HTR-8/SVneo (cell line): Measurements from ENCODE around the gene GOLGA6L7.
"Not testable (repeated sequence)": the region's sequence is repeated elsewhere in the genome, so short reads cannot be mapped to it uniquely, and the experiment has no call there.

Experiments
- DNase-seq: peaks from one replicate; pipeline ENCODE4 v3.0.0; 2011; ENCODE audit warnings: low spot score, mixed read lengths; ENCODE audit not compliant: insufficient read length
- FAIRE-seq: peaks from 2 replicates; lab custom pipeline; 2011; peaks lifted over from hg19 to GRCh38; lab: Jason Lieb, UNC

Gene GOLGA6L7

DNA sequence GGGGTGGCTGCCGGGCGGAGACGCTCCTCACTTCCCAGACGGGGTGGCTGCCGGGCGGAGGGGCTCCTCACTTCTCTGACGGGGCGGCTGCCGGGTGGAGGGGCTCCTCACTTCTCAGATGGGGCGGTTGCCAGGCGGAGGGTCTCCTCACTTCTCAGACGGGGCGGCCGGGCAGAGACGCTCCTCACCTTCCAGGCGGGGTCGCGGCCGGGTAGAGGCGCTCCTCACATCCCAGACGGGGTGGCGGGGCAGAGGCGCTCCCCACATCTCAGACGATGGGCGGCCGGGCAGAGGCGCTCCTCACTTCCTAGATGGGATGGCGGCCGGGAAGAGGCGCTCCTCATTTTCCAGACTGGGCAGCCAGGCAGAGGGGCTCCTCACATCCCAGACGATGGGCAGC, 1.3 kb upstream of the GOLGA6L7 start:
- not testable (repeated sequence) for DNase-seq, FAIRE-seq

DNA sequence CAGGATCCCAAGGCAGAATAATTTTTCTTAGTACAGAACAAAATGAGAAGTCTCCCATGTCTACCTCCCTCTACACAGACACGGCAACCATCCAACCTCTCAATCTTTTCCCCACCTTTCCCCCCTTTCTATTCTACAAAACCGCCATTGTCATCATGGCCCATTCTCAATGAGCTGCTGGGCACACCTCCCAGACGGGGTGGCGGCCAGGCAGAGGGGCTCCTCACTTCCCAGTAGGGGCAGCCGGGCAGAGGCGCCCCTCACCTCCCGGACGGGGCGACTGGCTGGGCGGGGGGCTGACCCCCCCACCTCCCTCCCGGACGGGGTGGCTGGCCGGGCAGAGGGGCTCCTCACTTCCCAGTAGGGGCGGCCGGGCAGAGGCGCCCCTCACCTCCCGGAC, 827 bp upstream of the GOLGA6L7 start:
- not testable (repeated sequence) for FAIRE-seq, DNase-seq

DNA sequence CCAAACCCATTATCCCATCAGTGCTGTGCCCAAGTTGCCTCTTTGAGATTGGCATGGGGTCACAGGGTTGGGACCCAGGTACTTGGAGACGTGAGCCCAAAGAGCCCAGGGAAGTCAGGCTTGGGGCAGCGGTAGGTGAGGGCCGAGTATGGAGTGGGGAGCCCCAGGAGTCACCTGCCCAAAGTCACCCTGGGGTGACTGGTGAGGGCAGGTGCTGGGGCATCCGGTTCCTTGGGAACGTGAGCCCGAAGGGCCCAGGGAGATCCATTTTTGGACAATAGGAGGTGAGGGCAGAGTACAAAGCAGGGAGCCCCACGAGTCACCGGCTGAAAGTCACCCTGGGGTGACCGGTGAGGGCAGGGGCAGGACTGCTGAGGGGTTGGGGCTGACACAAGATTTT, 485 bp downstream of the GOLGA6L7 start:
- DNase-seq, FAIRE-seq: not testable (repeated sequence)

DNA sequence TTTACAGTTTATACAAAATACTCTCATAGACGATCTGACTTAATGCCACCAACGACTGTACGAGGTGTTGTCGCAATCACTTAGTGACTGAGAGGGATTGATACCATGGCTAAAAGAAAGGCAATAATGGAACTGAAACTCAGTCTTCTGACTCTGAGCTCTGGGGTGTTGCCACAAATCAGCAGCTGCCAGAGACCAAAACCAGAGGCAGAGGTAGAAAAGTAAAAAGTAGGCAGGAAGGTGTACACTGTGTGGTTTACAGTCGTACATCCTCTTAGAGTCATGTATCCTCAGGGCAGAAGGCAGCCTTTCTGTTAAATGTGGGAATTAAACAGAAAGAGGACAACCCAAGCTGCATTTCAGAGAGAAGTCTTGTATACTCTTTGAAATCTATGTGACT, 1.2 kb downstream of the GOLGA6L7 start:
- not testable (repeated sequence) for FAIRE-seq, DNase-seq

DNA sequence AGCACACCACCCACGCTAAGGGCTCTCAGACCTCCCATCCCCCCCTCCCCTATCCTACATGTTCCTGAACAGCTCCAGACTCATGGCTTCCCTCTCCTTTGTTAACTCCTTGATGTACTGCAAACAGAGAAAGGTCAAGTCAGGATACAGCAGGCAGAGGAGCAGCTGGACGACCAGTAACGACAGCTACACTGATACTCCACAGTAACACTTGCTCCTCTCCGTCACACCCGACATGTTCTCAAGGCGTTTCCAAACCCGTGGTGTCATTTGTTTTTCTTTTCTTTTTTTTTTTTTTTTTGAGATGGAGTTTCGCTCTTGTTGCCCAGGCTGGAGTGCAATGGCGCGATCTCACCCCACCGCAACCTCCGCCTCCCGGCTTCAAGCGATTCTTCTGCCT, 4.3 kb downstream of the GOLGA6L7 start:
- not testable (repeated sequence) for FAIRE-seq, DNase-seq

DNA sequence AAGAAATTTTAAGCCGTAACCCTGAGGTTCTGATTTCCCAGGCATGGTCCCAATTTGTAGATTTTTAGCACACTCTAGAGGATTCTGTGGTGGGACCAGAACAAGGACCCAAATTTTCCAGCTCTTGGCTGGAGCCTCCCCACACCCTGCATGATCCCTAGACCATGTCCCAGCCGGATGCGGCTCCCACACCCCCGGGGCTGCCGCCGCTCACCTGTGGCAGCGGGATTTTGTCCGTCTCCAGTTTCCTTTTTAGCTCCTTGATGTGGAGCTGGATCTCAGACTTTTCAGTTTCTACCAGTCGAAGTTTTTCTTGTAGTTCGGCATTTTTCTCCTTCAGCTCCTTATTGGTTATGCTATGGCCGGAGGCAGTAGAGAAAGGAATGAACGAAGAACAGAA, 4.9 kb downstream of the GOLGA6L7 start:
- not testable (repeated sequence) for FAIRE-seq, DNase-seq

DNA sequence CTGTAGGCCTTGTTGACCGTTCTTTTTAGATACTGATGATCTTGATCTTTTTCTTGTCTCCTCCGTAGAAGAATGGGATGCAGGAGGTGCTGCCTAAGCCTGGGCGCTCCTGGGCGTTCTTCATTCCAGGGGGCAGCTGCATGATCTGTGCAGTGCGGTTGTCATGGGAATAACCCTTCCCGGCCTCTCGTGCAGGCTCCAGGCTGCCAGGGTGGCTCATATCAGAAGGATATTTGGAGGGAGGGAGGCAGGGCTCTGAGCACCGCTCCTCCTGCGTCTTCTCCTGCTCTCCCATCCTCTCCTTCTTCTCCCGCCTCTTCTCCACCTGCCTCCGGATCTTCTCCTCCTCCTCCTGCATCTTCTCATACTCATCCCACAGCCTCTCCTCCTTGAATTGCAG, 6.2 kb downstream of the GOLGA6L7 start:
- FAIRE-seq = not testable (repeated sequence)

DNA sequence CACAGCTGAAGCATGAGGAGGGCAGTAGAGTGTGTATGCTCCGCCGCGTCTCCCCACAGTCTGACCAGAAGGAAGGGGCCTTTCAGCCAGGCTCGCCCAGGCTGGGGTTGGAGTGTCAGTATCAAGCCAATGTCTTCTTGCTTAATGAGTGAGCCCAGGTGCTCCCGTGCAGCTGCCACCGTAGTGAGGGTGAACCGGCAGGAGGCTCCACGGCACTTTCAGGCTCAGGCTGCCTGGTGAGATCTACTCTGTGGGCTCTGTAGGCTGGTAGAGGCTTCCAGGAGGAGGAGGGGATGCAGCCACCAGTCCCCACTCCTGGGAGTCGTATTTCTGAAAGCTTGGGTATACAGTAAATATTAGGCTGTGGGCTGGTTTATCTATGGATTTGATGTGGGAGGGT, 8.2 kb downstream of the GOLGA6L7 start:
- FAIRE-seq, DNase-seq: not testable (repeated sequence)

More for the DNA sequence above, 6.2 kb downstream of the GOLGA6L7 start:
- DNase-seq = not testable (repeated sequence)

DNA sequence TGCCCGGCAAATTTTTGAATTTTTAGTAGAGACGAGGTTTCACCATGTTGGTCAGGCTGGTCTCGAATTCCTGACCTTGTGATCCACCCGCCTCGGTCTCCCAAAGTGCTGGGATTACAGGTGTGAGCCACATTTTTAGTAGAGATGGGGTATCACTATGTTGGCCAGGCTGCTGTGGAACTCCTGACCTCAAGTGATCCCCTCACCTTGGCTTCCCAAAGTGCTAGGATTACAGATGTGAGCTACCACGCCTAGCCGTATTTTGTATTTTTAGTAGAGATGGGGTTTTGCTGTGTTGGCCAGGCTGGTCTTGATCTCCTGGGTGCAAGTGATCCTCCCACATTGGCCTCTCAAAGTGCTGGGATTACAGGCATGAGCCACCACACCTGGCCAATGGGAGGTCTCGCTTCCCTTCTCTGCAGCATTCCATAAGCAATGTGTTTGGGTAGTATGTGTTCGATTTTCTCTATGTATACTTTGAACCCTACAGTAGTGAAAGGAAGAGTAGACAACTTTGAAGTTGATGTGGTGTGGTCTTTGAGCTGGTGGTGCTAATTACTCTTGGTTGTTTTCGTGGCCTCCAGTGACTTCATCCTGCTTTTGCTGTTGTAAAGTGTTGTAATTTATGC, 13.4 kb downstream of the GOLGA6L7 start:
- not testable (repeated sequence) for FAIRE-seq, DNase-seq

DNA sequence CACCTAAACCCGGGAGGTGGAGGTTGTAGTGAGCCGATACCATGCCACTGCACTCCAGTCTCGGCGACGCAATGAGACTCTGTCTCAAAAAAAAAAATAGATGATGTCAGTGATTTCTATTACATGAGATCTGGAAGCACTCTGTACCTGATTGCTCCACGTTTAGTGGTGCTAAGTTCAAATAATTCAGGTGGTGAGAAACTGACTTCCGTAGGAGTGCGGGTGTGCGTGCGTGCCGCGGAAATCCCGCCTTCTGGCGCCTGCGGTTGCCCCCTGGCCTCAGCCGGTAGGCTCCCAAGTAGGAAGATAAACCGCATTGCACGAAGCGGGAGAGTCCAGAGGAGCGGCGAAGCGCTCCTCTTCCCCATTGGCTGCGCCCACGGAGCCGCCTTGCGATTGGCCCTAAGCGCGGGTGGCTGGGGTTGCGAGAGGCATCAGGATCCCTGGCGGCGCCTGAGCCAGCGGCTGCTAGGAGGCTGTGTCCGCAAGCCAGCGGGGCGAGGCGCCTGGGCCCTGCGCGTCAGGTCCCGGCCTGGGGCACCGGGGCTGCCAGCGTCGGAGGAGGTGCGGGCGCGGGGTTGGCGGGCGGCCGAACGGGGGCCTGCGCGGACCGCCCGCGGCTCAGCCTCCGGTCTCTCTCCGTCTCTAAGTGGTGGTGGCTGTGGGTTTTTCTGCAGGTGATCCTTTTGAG, 16.4 kb downstream of the GOLGA6L7 start:
- not testable (repeated sequence) for DNase-seq, FAIRE-seq

DNA sequence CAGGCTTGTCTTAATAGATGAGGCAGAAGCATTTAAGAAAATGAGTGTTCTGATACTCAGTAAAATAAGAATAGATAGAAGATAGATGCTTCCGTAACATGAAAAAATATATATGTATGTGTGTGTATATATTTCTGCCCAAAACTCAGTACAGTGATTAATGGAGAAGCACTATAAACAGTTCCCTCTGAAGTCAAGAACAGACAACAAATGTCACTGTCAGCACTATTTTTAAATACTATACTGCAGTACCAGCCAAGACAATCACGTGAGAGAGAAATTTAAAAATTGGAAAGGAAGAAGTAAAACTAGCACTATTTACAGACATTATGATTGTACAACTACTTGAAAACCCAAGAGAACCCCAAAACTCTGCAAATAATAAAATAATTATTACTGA, 27.0 kb downstream of the GOLGA6L7 start:
- FAIRE-seq, DNase-seq: not testable (repeated sequence)

DNA sequence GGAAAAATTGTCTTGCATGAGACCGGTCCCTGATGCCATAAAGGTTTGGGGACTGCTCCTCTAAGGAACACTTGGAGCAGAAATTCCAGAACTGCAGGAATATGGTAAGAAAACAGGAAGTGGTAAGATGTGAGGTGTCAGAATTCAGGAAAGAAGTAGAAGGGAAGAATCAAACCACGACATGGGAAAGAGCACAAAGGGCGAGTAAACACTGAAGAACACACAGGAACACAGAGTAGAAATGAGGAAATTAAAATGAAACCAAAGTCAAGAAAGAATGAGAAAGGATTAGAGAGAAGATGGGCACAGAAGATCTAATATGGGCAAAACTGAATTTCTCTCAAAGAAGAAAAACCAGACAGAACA, 28.5 kb downstream of the GOLGA6L7 start:
- not testable (repeated sequence) for FAIRE-seq, DNase-seq

DNA sequence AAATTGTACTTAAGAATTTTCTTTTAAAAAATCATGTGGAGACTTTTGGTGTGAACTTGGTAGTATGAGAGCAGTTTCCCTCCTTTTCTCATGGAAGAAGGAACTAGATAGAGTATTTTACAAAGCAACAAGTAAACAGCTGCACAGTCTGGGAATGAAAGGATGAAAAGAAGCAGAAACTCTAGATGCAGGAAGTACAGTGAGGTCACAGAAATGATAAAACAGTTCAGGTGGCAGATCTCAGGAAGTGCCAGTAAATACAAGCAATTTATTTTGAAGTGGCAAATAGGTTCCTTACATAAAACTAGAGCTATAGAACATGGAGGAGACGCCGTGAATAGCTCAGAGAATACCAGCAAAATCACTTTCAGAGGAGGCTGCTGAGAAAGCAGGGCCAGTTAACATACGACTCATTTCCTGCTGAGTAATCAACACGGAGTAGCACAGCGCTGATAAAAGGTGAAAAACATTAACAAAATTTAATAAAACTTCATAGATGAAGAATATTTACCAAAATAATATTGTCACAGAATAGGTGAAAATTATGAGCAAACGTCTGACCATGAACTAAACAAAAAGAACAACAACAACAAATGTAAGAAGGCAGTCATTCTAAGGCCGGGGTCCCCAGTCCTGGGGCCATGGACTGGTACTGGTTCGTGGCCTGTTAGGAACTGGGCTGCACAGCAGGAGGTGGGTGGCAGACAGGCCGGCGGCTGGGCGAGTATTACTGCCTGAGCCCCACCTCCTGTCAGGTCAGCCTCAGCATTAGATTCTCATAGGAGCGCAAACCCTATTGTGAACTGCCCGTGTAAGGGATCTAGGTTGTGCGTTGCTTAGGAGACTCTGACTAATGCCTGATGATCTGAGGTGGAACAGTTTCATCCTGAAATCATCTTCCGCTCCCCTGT, 29.2 kb downstream of the GOLGA6L7 start:
- DNase-seq, FAIRE-seq: not testable (repeated sequence)

DNA sequence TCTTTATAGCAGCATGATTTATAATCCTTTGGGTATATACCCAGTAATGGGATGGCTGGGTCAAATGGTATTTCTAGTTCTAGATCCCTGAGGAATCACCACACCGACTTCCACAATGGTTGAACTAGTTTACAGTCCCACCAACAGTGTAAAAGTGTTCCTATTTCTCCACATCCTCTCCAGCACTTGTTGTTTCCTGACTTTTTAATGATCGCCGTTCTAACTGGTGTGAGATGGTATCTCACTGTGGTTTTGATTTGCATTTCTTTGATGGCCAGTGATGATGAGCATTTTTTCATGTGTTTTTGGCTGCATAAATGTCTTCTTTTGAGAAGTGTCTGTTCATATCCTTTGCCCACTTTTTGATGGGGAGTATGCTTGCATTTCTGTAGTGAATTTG, 30.3 kb downstream of the GOLGA6L7 start:
- not testable (repeated sequence) for FAIRE-seq, DNase-seq

DNA sequence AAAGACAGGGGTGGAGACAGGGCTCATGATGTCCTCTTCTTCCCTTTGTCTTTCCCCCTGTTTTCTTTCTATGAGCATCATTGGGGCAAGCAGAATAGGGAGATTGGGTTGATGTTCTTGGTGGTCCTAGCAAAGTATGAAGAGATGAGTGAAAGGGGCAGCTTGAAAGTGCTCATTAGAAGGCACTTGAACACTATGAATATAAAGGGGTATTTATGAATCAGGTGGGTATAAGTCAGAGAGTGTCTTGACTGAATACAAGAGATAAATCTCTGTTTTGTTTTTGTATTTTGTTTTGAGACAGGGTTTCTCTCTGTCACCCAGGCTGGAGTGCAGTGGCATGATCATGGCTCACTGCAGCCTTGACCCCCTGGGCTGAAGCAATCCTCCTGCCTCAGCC, 34.4 kb downstream of the GOLGA6L7 start:
- not testable (repeated sequence) for FAIRE-seq, DNase-seq

DNA sequence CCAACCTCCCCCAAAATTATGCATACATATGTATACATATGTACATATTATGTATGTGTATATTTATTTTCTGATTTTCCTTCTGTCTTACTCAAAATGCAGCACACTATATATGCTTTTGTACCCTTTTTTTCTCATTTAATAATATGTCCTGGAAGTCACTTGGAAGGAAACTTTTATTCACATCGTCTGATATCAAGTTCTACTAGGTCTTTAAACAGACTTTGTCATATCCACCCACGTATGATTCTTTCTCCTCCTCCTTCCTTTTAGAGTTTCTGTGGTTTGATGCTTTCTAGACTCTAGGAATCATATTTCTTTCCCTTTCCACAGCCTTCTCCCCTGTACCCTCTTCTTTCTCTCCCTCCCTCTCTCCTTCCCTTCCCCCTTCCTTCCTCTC, 35.1 kb downstream of the GOLGA6L7 start:
- not testable (repeated sequence) for DNase-seq, FAIRE-seq

DNA sequence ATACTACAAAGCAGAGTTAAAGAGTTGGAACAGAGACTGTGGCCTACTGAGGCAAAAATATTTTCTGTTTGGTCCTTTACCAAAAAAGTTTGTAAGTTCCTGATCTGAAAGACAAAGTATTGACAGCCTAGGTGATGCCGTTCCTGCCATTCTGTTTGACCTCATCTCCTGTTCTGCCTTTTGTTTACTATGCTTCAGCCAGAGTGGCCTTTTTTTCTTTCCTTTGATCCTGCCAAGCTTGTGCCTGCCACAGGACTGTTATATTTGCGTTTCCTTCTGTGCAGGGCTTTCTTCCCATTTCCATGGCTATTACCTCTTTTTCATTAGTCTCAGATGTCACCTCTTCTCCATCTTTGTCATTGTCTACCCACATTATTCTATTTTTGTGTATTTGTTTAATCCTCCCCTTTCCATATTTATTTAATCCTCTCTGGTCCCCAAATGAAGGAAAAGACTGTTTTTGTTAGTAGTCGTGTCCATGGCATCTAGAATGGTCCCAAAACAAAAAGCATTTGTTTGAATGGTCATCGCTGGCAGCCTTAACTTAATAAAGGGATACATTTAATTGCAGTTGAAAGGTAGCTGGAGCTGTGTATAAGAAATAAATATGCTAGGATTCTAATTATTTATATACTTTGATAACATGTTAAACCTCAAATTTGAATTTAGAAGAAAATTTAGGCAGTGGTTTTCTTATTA, 36.4 kb downstream of the GOLGA6L7 start:
- not testable (repeated sequence) for FAIRE-seq, DNase-seq

DNA sequence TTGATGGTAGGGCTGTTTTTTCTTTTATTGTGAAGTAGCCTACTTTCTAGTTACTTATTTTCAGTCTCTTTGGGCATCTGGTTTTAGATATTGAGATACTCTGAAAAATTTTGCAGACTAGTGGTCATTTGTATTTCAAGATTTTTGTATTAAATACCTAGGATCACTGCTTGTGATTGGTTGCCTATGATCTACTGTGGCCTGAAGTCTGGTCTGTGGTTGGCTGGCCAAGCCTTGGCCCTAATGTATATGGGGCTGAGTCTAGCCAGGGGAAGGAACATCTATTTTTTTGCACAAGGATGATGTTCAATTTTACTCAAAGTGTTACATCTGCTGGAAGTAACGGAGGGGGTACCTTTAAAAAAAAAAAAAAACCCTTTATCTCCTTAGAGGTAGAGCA, 38.0 kb downstream of the GOLGA6L7 start:
- FAIRE-seq, DNase-seq: not testable (repeated sequence)

DNA sequence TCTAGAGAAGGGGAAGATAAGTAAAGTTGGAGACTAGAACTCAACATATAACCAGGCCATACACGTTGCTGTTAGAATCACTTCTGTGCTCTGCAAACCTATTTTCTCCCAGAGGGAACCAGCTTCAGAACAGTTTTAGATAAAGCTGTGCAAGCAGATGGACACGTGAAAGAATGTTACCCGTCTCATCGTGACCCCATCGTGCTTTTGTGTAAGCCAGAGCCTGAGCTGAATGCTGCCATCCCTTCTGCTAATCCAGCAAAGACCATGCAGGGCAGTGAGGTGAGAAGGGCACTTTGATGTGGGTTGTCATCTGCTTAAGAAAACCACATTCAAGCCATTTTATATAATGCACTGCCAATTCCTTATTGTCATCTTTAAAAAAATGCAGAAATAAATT, 40.3 kb downstream of the GOLGA6L7 start:
- not testable (repeated sequence) for FAIRE-seq, DNase-seq

DNA sequence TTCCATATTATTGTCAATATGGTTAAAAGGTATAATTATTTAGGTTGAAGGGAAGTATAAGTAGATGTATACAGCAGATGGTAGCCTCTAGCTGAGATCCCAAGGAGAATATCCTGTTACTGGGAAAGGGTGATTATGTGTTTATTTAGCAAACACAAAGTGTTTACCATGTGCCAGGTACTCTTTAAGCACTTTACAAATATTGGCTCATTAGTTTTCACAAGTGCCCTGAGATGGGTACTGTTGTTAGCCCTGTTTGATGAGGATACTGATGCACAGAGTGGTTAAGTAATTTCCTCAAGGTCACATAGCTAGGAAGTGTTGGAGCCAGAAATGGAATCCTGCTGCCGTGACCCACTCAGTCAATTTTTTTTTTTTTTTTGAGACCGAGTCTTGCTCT, 48.1 kb downstream of the GOLGA6L7 start:
- DNase-seq, FAIRE-seq: not testable (repeated sequence)
